Fibroblast of mammary gland (primary cell): Measurements from ENCODE around the gene RNASE4.
"Not testable (repeated sequence)": the region's sequence is repeated elsewhere in the genome, so short reads cannot be mapped to it uniquely, and the experiment has no call there.

Experiments used
- DNase-seq: peaks from one replicate; pipeline ENCODE4 v3.0.0-alpha.2; 2010; ENCODE audit warnings: low read depth
- H3K4me3 ChIP-seq: 2 replicates; pipeline ENCODE4 v1.5.1; 2011; ENCODE audit warnings: low read depth, mild to moderate bottlenecking, low read length, moderate library complexity; ENCODE audit not compliant: control insufficient read depth
- TF ChIP-seq, protein P1 (sequence below): conservative IDR thresholded peaks from 2 replicates; pipeline ENCODE4 v1.5.1; 2011; ENCODE audit warnings: low read depth, low read length, inconsistent platforms; ENCODE audit not compliant: control insufficient read depth, insufficient read depth

The RNASE4 gene

DNA sequence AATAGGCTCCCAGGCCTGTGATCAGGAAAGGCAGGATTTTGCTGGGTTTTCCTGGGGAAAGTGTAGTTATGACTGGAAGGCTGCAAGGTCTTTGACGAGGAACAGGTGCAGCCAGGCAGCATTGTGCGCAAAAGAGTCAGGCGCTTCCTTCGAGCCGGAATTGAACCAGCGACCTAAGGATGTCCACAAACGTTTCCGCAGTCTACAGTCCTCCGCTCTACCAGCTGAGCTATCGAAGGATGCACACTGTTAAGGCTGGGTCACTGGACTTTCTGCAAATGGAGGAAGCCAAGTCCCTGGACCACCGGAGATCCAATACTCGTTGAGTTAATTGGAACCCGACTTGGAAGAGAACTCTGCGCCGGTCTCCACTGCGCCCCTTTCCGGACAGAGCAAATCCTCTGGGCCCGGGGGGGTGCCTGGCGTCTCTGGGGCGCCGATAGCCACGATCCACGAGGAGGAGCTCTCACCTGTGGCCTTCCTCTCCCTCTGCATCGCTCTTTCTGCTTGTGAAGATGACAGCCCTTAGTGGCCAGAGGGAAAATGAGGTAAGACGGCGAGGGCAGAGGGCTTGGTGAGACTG, 24.5 kb upstream of the RNASE4 start:
- H3K4me3 ChIP-seq = no peak overlapping the region
- TF ChIP-seq, protein P1, sequence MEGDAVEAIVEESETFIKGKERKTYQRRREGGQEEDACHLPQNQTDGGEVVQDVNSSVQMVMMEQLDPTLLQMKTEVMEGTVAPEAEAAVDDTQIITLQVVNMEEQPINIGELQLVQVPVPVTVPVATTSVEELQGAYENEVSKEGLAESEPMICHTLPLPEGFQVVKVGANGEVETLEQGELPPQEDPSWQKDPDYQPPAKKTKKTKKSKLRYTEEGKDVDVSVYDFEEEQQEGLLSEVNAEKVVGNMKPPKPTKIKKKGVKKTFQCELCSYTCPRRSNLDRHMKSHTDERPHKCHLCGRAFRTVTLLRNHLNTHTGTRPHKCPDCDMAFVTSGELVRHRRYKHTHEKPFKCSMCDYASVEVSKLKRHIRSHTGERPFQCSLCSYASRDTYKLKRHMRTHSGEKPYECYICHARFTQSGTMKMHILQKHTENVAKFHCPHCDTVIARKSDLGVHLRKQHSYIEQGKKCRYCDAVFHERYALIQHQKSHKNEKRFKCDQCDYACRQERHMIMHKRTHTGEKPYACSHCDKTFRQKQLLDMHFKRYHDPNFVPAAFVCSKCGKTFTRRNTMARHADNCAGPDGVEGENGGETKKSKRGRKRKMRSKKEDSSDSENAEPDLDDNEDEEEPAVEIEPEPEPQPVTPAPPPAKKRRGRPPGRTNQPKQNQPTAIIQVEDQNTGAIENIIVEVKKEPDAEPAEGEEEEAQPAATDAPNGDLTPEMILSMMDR = no peak
- peak; percentile 5 for DNase-seq

DNA sequence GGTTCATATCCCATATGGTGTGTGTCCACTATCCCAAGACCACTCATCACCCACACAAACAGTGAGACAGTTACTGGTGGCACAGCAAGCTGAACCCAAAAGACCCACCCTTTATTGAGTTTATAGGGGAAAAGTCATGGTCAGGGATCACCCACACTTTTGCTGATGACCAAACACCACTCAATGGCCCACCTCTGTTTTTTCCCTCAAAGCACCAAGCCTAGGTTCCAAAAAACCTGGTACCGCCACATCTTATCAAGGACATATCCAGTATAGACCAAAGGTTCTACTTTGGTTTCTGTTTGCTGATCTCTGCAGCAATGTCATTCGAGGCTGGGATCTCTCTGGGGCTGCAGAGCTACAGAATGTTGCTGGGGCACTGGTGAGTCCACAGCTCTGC, 23.2 kb upstream of the RNASE4 start:
- TF ChIP-seq, protein P1 = no peak
- no peak for DNase-seq
- no peak overlapping the region for H3K4me3 ChIP-seq

DNA sequence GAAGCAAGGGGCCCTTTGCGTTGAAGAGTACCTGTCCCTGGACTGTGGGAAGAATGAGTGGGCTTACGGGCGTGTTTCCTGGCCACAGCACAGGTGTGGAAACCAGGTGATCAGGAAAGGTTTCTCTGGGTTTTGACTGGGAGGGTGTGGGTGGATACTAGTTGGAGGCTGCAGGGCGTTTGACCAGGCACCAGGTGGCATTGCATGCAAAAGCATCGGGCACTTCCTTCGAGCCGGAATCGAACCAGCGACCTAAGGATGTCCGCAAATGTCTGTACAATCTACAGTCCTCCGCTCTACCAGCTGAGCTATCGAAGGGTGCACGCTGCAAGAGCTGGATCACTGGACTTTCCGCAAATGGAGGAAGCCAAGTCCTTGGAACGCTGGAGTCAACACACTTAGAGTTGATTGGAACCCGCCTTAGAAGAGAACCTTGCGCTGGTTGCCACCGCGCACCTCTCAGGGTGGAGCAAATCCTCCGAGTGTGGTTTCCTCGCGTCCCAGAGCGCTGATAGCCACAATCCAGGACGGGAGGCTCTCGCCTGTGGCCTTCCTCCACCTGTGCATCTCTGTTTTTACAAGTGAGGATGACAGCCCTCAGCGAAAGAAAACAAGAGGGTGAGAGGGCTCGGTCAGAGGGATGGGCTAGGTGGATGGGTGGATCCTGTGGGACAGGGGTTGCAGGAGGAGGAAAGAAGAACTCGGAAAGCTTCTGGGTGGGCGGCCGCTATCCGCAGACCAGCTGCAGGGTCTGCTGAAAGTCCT, 21.2 kb upstream of the RNASE4 start:
- peak overlapping the region; percentile 54 for H3K4me3 ChIP-seq
- peak; percentile 88 for DNase-seq
- TF ChIP-seq, protein P1 = peak; percentile 58

- not testable (repeated sequence) for DNase-seq, H3K4me3 ChIP-seq
These were observed 17.9 kb upstream of the RNASE4 start for GRCh38 chr14:20666400-20666961.

DNA sequence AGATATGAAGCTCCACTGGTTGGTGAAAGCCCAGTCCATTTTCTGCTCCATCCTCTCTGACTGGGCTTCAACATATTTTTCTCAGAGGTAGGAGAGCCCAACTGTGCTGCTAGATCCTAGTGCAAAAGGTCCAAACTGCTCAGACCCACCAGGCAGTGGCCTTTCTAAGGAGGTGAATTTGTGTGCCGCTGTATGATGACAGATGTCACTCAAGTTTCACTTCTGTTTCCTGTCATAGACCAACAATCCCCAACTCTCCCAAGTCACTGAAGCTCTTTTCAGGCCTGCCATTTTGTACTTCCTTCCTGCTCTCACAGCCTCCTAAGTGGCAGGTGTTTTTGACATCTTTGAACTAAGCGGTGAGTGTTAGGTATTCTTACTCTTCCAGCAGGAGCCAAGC, 16.4 kb upstream of the RNASE4 start:
- TF ChIP-seq, protein P1 = no peak
- H3K4me3 ChIP-seq = no peak overlapping the region
- no peak for DNase-seq

- H3K4me3 ChIP-seq = no peak overlapping the region
- TF ChIP-seq, protein P1 = no peak
- DNase-seq = no peak
These were observed 15.4 kb upstream of the RNASE4 start for GRCh38 chr14:20668969-20669368.

GRCh38 chr14:20671597-20672283, 12.6 kb upstream of the RNASE4 start:
- no peak overlapping the region for H3K4me3 ChIP-seq
- no peak for DNase-seq
- TF ChIP-seq, protein P1 = no peak
